Keratinocyte (primary cell): ENCODE data around the gene UBAC2. TPM values are rescaled to one million over a fixed set of nuclear protein-coding genes. Genes with fewer than 3 reads are reported as not detected.

Experiments used
- DNase-seq: peaks from one replicate; pipeline ENCODE4 v3.0.0-alpha.2; 2011; ENCODE audit warnings: low read depth, missing footprints, low spot score
- FAIRE-seq: peaks from 2 replicates; lab custom pipeline; 2011; peaks lifted over from hg19 to GRCh38; lab: Jason Lieb, UNC
- H2AFZ ChIP-seq: 2 replicates; pipeline ENCODE4 v1.6.0; 2012; ENCODE audit warnings: low read length, control low read depth, inconsistent platforms; ENCODE audit not compliant: control insufficient read depth
- H3K27ac ChIP-seq: 2 replicates; pipeline ENCODE4 v1.5.1; 2011; ENCODE audit warnings: low read length; ENCODE audit not compliant: control insufficient read depth, insufficient read depth
- H3K27me3 ChIP-seq: 3 replicates; pipeline ENCODE4 v1.6.0; 2011; ENCODE audit warnings: low read length; ENCODE audit not compliant: control insufficient read depth, insufficient read depth; ENCODE audit errors: extremely low read depth
- H3K36me3 ChIP-seq, 2 experiments: 2 replicates in 1 of 2; 3 replicates in 1 of 2; pipeline ENCODE4 v1.5.1; 2011; ENCODE audit warnings: low read length in 2 of 2, mild to moderate bottlenecking in 1 of 2; ENCODE audit not compliant: control insufficient read depth in 2 of 2, insufficient read depth in 2 of 2; ENCODE audit errors: extremely low read depth in 1 of 2
- H3K4me1 ChIP-seq: 3 replicates; pipeline ENCODE4 v1.5.1; 2011; ENCODE audit warnings: low read length; ENCODE audit not compliant: control insufficient read depth, insufficient read depth; ENCODE audit errors: extremely low read depth
- H3K4me2 ChIP-seq: 3 replicates; pipeline ENCODE4 v1.6.0; 2011; ENCODE audit warnings: low read depth, low read length; ENCODE audit not compliant: control insufficient read depth, insufficient read depth; ENCODE audit errors: extremely low read depth
- H3K4me3 ChIP-seq, 3 experiments: fragments of 200-600 bp in 1 of 3; sonication (generic) in 1 of 3; 2 replicates in 2 of 3; 3 replicates in 1 of 3; pipeline ENCODE4 v1.5.1; 2011 to 2016; ENCODE audit warnings: low read length in 3 of 3, mild to moderate bottlenecking in 3 of 3, control low read depth in 2 of 3, inconsistent platforms in 1 of 3, low read depth in 1 of 3, mixed read lengths in 1 of 3, mixed run types in 1 of 3, moderate library complexity in 1 of 3; ENCODE audit not compliant: control insufficient read depth in 2 of 3, insufficient read depth in 2 of 3; ENCODE audit errors: extremely low read depth in 1 of 3
- H3K79me2 ChIP-seq: 2 replicates; pipeline ENCODE4 v1.6.0; 2012; ENCODE audit warnings: low read length; ENCODE audit not compliant: control insufficient read depth, insufficient read depth
- H3K9ac ChIP-seq: 3 replicates; pipeline ENCODE4 v1.6.0; 2011; ENCODE audit warnings: low read length; ENCODE audit not compliant: control insufficient read depth, insufficient read depth; ENCODE audit errors: extremely low read depth
- H3K9me1 ChIP-seq: 3 replicates; pipeline ENCODE4 v1.6.0; 2011; ENCODE audit warnings: low read length; ENCODE audit not compliant: control insufficient read depth, insufficient read depth; ENCODE audit errors: extremely low read depth
- H3K9me3 ChIP-seq: 2 replicates; pipeline ENCODE4 v1.5.1; 2012; ENCODE audit warnings: low read depth, low read length; ENCODE audit not compliant: control insufficient read depth
- H4K20me1 ChIP-seq: 3 replicates; pipeline ENCODE4 v1.6.0; 2011; ENCODE audit warnings: low read length; ENCODE audit not compliant: control insufficient read depth, insufficient read depth; ENCODE audit errors: extremely low read depth
- CTCF ChIP-seq, 3 experiments: IDR thresholded peaks in 1 of 3; conservative IDR thresholded peaks in 1 of 3; optimal IDR thresholded peaks in 1 of 3; 2 replicates in 2 of 3; 3 replicates in 1 of 3; pipeline versions ENCODE3 to v1.5.1; 2011; ENCODE audit warnings: low read length in 3 of 3, mild to moderate bottlenecking in 3 of 3, moderate library complexity in 2 of 3, control low read depth in 1 of 3, inconsistent platforms in 1 of 3; ENCODE audit not compliant: insufficient read depth in 2 of 3; ENCODE audit errors: extremely low read depth in 1 of 3
- EZH2 ChIP-seq: IDR thresholded peaks from one replicate; pipeline ENCODE4 v1.6.1; 2012; ENCODE audit warnings: inconsistent platforms, mild to moderate bottlenecking, low read length, moderate library complexity
- dilution Hi-C: fragments of 300-500 bp; cut with MboI; formaldehyde crosslinking; loops from one replicate; pipeline ENCODE4 v1.7.0; 2020; ENCODE audit warnings: low sequenced_read_pairs; ENCODE audit not compliant: extremely low pct_ligation_motif_present
- polyA minus RNA-seq, 3 experiments: library from RNA; depleted of rRNA, polyadenylated mRNA; stranded (reverse); fragments of >200 nt; gene quantifications; 1 replicate in 1 of 3; 2 replicates in 1 of 3; 3 replicates in 1 of 3; pipeline ENCODE4 v1.2.3, GENCODE V29; 2011
- polyA plus RNA-seq, 5 experiments: library from polyadenylated mRNA; depleted of rRNA in 3 of 5; stranded (reverse) in 3 of 5; stranded (forward) in 1 of 5; unstranded in 1 of 5; fragments of >200 nt; gene quantifications; 1 replicate in 1 of 5; 2 replicates in 3 of 5; 3 replicates in 1 of 5; pipeline versions ENCODE4 v1.2.1 to v1.2.3, GENCODE V29; 2011 to 2012; ENCODE audit warnings: missing spikeins in 2 of 5, low read depth in 1 of 5, low replicate concordance in 1 of 5

Gene UBAC2
- 82.8 to 104 TPM (median 91.7 TPM) in 3 replicates for polyA plus RNA-seq
- polyA plus RNA-seq (2011; ENCODE audit: low read depth): 35.3 TPM
- polyA plus RNA-seq (2011; cell fraction: cytosol; rRNA removed): 58.2 and 79.9 TPM in 2 replicates
- 82.6 and 91.2 TPM in 2 replicates for polyA plus RNA-seq (2011; cell fraction: nucleus; rRNA removed)
- polyA plus RNA-seq (2012; ENCODE audit: low replicate concordance): 52.7 and 67.4 TPM in 2 replicates
- 38.7 to 51.7 TPM (median 46.6 TPM) in 3 replicates for polyA minus RNA-seq
- polyA minus RNA-seq (2011; cell fraction: cytosol; rRNA and poly(A)+ RNA removed): 43.5 TPM
- polyA minus RNA-seq (2011; cell fraction: nucleus; rRNA and poly(A)+ RNA removed): 37.5 and 62.9 TPM in 2 replicates

- Histone ChIP-seq H4K20me1 (peaks cover under 1% of the 10 kb centered on the region), H3K79me2 (peaks cover 46% of the 10 kb centered on the region), H3K9me1 (no peaks in the 10 kb centered on the region), H3K4me3 (peak within 1 kb of the TSS; percentile 93 to 96 (median 94)), H2AFZ (peak within 1 kb of the TSS; percentile 93), H3K9me3 (no peaks in the 10 kb centered on the region), H3K36me3 (no peaks in the 10 kb centered on the region), H3K27me3 (no peaks in the 10 kb centered on the region), H3K9ac (peak within 1 kb of the TSS; percentile 97), H3K4me1 (peaks cover 48% of the 10 kb centered on the region), H3K27ac (peak within 1 kb of the TSS; percentile 92), H3K4me2 (peak within 1 kb of the TSS; percentile 89)
- dilution Hi-C loops: no loop called here
- FAIRE-seq (no peak), DNase-seq (peak; percentile 69)
- TF ChIP-seq CTCF (optimal IDR thresholded peaks at IDR 0.05 in 1 of 3, IDR thresholded peaks at IDR 0.05 in 1 of 3, conservative IDR thresholded peaks at IDR 0.05 in 1 of 3; ENCODE audit: extremely low read depth in 1 of 3, insufficient read depth in 2 of 3, low read length in 3 of 3) (no peak), EZH2 (no peak)
These were observed at the start of gene UBAC2 for GRCh38 chr13:99200432-99201167. Gene UBAC2, plus strand, starts transcription at chr13:99200854. Its CDS starts 55 bp downstream, at chr13:99200909.

- no peaks in the 10 kb centered on the region for H3K79me2 ChIP-seq
- peak overlapping the region; percentile 96 for H3K27ac ChIP-seq
- peak overlapping the region; percentile 69 for H3K9ac ChIP-seq
- H3K4me3 ChIP-seq: peak overlapping the region in 2 of 3 experiments; percentile 41 to 45
- TF ChIP-seq CTCF (optimal IDR thresholded peaks at IDR 0.05 in 1 of 3, IDR thresholded peaks at IDR 0.05 in 1 of 3, conservative IDR thresholded peaks at IDR 0.05 in 1 of 3; ENCODE audit: extremely low read depth in 1 of 3, insufficient read depth in 2 of 3, low read length in 3 of 3): no peak
- TF ChIP-seq EZH2: no peak
- DNase-seq (peak; percentile 77), FAIRE-seq (peak; percentile 93)
- no peaks in the 10 kb centered on the region for H3K9me3 ChIP-seq
- H3K9me1 ChIP-seq: no peaks in the 10 kb centered on the region
- H3K36me3 ChIP-seq: no peaks in the 10 kb centered on the region
- no peaks in the 10 kb centered on the region for H3K27me3 ChIP-seq
- H3K4me2 ChIP-seq: peak overlapping the region; percentile 79
- H2AFZ ChIP-seq: no peak overlapping the region
- peaks cover 23% of the 10 kb centered on the region for H3K4me1 ChIP-seq
- no peaks in the 10 kb centered on the region for H4K20me1 ChIP-seq
- dilution Hi-C loops: no loop called here
These were observed 49.1 kb upstream of the UBAC2 start for GRCh38 chr13:99151516-99151915.
